Lung (tissue), 12 donors: Measurements from ENCODE around the gene SHISA7. TPM values are rescaled to one million over a fixed set of nuclear protein-coding genes. Genes with fewer than 3 reads are reported as not detected.

Experiments
- ATAC-seq: fragments of 200-7000 bp; cut with Tn5 transposase; one replicate; pipeline ENCODE4 v1.9.1; 2020; ENCODE audit warnings: moderate number of reproducible peaks; ENCODE audit not compliant: insufficient read depth, low FRiP score
- DNase-seq, 3 donors: peaks; one replicate each; pipeline ENCODE4 v3.0.0-alpha.2; 2013 to 2017
- H3K27ac ChIP-seq, 2 donors: one replicate each; pipeline ENCODE4 v1.5.1; 2013; ENCODE audit warnings: mild to moderate bottlenecking in 2 of 2, moderate library complexity in 2 of 2, control low read depth in 1 of 2, inconsistent platforms in 1 of 2, low read depth in 1 of 2, low read length in 1 of 2
- H3K27me3 ChIP-seq, 3 donors: one replicate each; pipeline ENCODE4 v1.5.1; 2013; ENCODE audit warnings: low read length in 2 of 3; ENCODE audit not compliant: control insufficient read depth in 3 of 3, insufficient read depth in 3 of 3
- H3K36me3 ChIP-seq, 4 donors: one replicate each; pipeline ENCODE4 v1.5.1; 2013; ENCODE audit warnings: low read length in 4 of 4, mild to moderate bottlenecking in 1 of 4, moderate library complexity in 1 of 4; ENCODE audit not compliant: control insufficient read depth in 4 of 4, insufficient read depth in 4 of 4
- H3K4me1 ChIP-seq, 5 donors: one replicate each; pipeline ENCODE4 v1.5.1; 2013; ENCODE audit warnings: low read length in 5 of 5, mild to moderate bottlenecking in 2 of 5, moderate library complexity in 1 of 5; ENCODE audit not compliant: control insufficient read depth in 5 of 5, insufficient read depth in 5 of 5
- H3K4me3 ChIP-seq: one replicate; pipeline ENCODE4 v1.5.1; 2013; ENCODE audit warnings: mild to moderate bottlenecking, control low read depth, moderate library complexity
- H3K9ac ChIP-seq, 2 donors: one replicate each; pipeline ENCODE4 v1.5.1; 2013; ENCODE audit warnings: low read length in 2 of 2, control low read depth in 1 of 2; ENCODE audit not compliant: insufficient read depth in 1 of 2
- H3K9me3 ChIP-seq, 4 donors: one replicate each; pipeline ENCODE4 v1.5.1; 2013; ENCODE audit warnings: low read length in 3 of 4, mild to moderate bottlenecking in 1 of 4, moderate library complexity in 1 of 4; ENCODE audit not compliant: control insufficient read depth in 4 of 4, insufficient read depth in 3 of 4
- CTCF ChIP-seq: IDR thresholded peaks from 2 replicates; pipeline ENCODE4 v1.5.1; 2012; ENCODE audit warnings: mild to moderate bottlenecking; ENCODE audit errors: control extremely low read depth, extremely low read depth
- WGBS, 2 donors: extraction: QIAGEN DNeasy Blood & Tissue Kit; methylation state at CpG; one replicate each; pipeline ENCODE4 v1.1.7; 2013; 5-methylcytosine and 5-hydroxymethylcytosine counted together
- polyA plus RNA-seq, 2 donors: library from polyadenylated mRNA; stranded (reverse); fragments of 200-250 nt; gene quantifications; one replicate each; pipeline ENCODE4 v1.2.1, GENCODE V29; 2013
- total RNA-seq, 2 donors: library from RNA; depleted of rRNA in 1 of 2; stranded (reverse); fragments of >200 nt in 1 of 2; gene quantifications; one replicate each; pipeline ENCODE4 v1.2.1, GENCODE V29; 2014 to 2021
- donor health status: control.
- donor health status: control.
- donor health status: Bipolar disorder and iron deficiency.
- donor health status: healthy.
- donor health status: DM: yes; HTN: yes; CAD: no.

Gene SHISA7
- total and polyA plus RNA-seq, 4 donors, result 0.03 to 0.14 TPM; not detected in 2

GRCh38 chr19:55379174-55379573 is 63.9 kb downstream of the SHISA7 start:
- H3K4me3 ChIP-seq, result no peak overlapping the region
- H3K27ac ChIP-seq, result no peak overlapping the region
- no peak for ATAC-seq
- H3K9ac ChIP-seq, result no peak overlapping the region
- 69 to 73% methylated on average over 11 of the region's 11 CpGs for WGBS, 2 donors
- DNase-seq, result no peak
- H3K27me3 ChIP-seq, result peaks cover 0 to 20% (median 2%) of the 10 kb centered on the region in 3 donors
- peaks cover 0 to 2% (median 0%) of the 10 kb centered on the region in 4 donors for H3K9me3 ChIP-seq
- peaks cover 0 to 16% (median 9%) of the 10 kb centered on the region in 5 donors for H3K4me1 ChIP-seq
- TF ChIP-seq CTCF, result no peak
- no peaks in the 10 kb centered on the region for H3K36me3 ChIP-seq

Other genes with a start within 250 kb of the SHISA7 start
Only the 30 nearest of the 31 such genes appear.
- gene TMEM86B, start 214.5 kb downstream of the SHISA7 start, total RNA-seq, result 1 to 10 TPM; 1.8 to 4.7 TPM
- gene TMEM86B, start 214.5 kb downstream of the SHISA7 start, polyA plus RNA-seq, result 1 to 10 TPM; 3.9 to 5.3 TPM
- 10 to 100 TPM; 37.3 to 86.3 TPM for gene PPP6R1, start 184.3 kb downstream of the SHISA7 start, total RNA-seq
- gene PPP6R1, start 184.3 kb downstream of the SHISA7 start, polyA plus RNA-seq, result 10 to 100 TPM; 37.8 to 58.4 TPM
- gene HSPBP1, start 163.2 kb downstream of the SHISA7 start, total RNA-seq, result 10 to 100 TPM; 19.3 to 53.1 TPM
- 10 to 100 TPM; 50.2 to 62.2 TPM for gene HSPBP1, start 163.2 kb downstream of the SHISA7 start, polyA plus RNA-seq
- gene BRSK1, start 159.3 kb downstream of the SHISA7 start, total RNA-seq, result 1 to 10 TPM; 2.1 to 6.4 TPM
- under 1 TPM; 0.53 to 0.94 TPM for gene BRSK1, start 159.3 kb downstream of the SHISA7 start, polyA plus RNA-seq
- gene TMEM150B, start 118.0 kb downstream of the SHISA7 start, total RNA-seq, result 10 to 100 TPM in 1 of 2 donors, 1 to 10 TPM in 1; 2.3 to 20.6 TPM
- 10 to 100 TPM; 13.4 to 23.0 TPM for gene TMEM150B, start 118.0 kb downstream of the SHISA7 start, polyA plus RNA-seq
- 10 to 100 TPM; 14.1 to 16.5 TPM for gene KMT5C, start 103.4 kb downstream of the SHISA7 start, total RNA-seq
- gene KMT5C, start 103.4 kb downstream of the SHISA7 start, polyA plus RNA-seq, result 10 to 100 TPM in 1 of 2 donors, 1 to 10 TPM in 1; 6.7 to 10.9 TPM
- 1 to 10 TPM in 1 of 2 donors, not detected in 1; 1.4 TPM for gene COX6B2, start 88.6 kb downstream of the SHISA7 start, total RNA-seq
- under 1 TPM; 0.16 to 0.50 TPM for gene COX6B2, start 88.6 kb downstream of the SHISA7 start, polyA plus RNA-seq
- gene GARIN5B, start 80.0 kb downstream of the SHISA7 start, total RNA-seq, result under 1 TPM in 1 of 2 donors, not detected in 1; 0.09 TPM
- not detected for gene GARIN5B, start 80.0 kb downstream of the SHISA7 start, polyA plus RNA-seq
- gene IL11, start 72.8 kb downstream of the SHISA7 start, total RNA-seq, result under 1 TPM in 1 of 2 donors, not detected in 1; 0.74 TPM
- under 1 TPM; 0.26 to 0.41 TPM for gene IL11, start 72.8 kb downstream of the SHISA7 start, polyA plus RNA-seq
- gene TMEM190, start 66.5 kb downstream of the SHISA7 start, total RNA-seq, result 100 to 1,000 TPM in 1 of 2 donors, 10 to 100 TPM in 1; 14.3 to 106 TPM
- gene TMEM190, start 66.5 kb downstream of the SHISA7 start, polyA plus RNA-seq, result 10 to 100 TPM; 56.2 to 68.8 TPM
- gene TMEM238, start 59.0 kb downstream of the SHISA7 start, total RNA-seq, result 10 to 100 TPM in 1 of 2 donors, under 1 TPM in 1; 0.43 to 31.0 TPM
- under 1 TPM; 0.76 to 0.89 TPM for gene TMEM238, start 59.0 kb downstream of the SHISA7 start, polyA plus RNA-seq
- gene RPL28, start 57.4 kb downstream of the SHISA7 start, total RNA-seq, result 1,000 to 10,000 TPM in 1 of 2 donors, 100 to 1,000 TPM in 1; 272 to 1,742 TPM
- gene RPL28, start 57.4 kb downstream of the SHISA7 start, polyA plus RNA-seq, result 1,000 to 10,000 TPM; 1,460 to 3,086 TPM
- gene UBE2S, start 35.5 kb downstream of the SHISA7 start, total RNA-seq, result 10 to 100 TPM; 22.8 to 25.6 TPM
- gene UBE2S, start 35.5 kb downstream of the SHISA7 start, polyA plus RNA-seq, result 10 to 100 TPM; 11.3 to 17.3 TPM
- 10 to 100 TPM; 34.9 to 63.2 TPM for gene ISOC2, start 18.3 kb upstream of the SHISA7 start, total RNA-seq
- 10 to 100 TPM; 68.6 to 85.0 TPM for gene ISOC2, start 18.3 kb upstream of the SHISA7 start, polyA plus RNA-seq
- not detected for gene C19orf85, start 21.5 kb upstream of the SHISA7 start, total RNA-seq
- not detected for gene C19orf85, start 21.5 kb upstream of the SHISA7 start, polyA plus RNA-seq
- gene ZNF628, start 33.3 kb upstream of the SHISA7 start, total RNA-seq, result 10 to 100 TPM in 1 of 2 donors, 1 to 10 TPM in 1; 2.0 to 12.3 TPM
- 1 to 10 TPM; 7.5 to 8.0 TPM for gene ZNF628, start 33.3 kb upstream of the SHISA7 start, polyA plus RNA-seq
- gene NAT14, start 41.9 kb upstream of the SHISA7 start, total RNA-seq, result 10 to 100 TPM; 17.7 to 43.9 TPM
- 10 to 100 TPM; 22.6 to 46.2 TPM for gene NAT14, start 41.9 kb upstream of the SHISA7 start, polyA plus RNA-seq
- 1 to 10 TPM; 6.8 to 8.4 TPM for gene SSC5D, start 45.1 kb upstream of the SHISA7 start, total RNA-seq
- 1 to 10 TPM in 1 of 2 donors, under 1 TPM in 1; 0.66 to 2.1 TPM for gene SSC5D, start 45.1 kb upstream of the SHISA7 start, polyA plus RNA-seq
- gene SBK2, start 93.8 kb upstream of the SHISA7 start, total RNA-seq, result under 1 TPM in 1 of 2 donors, not detected in 1; 0.31 TPM
- not detected for gene SBK2, start 93.8 kb upstream of the SHISA7 start, polyA plus RNA-seq
- gene SBK3, start 102.2 kb upstream of the SHISA7 start, total RNA-seq, result 1 to 10 TPM in 1 of 2 donors, not detected in 1; 1.2 TPM
- under 1 TPM in 1 of 2 donors, not detected in 1; 0.81 TPM for gene SBK3, start 102.2 kb upstream of the SHISA7 start, polyA plus RNA-seq
- 10 to 100 TPM in 1 of 2 donors, 1 to 10 TPM in 1; 4.3 to 20.8 TPM for gene ZNF579, start 137.5 kb upstream of the SHISA7 start, total RNA-seq
- gene ZNF579, start 137.5 kb upstream of the SHISA7 start, polyA plus RNA-seq, result 10 to 100 TPM in 1 of 2 donors, 1 to 10 TPM in 1; 6.5 to 13.6 TPM
- 10 to 100 TPM in 1 of 2 donors, 1 to 10 TPM in 1; 5.6 to 17.6 TPM for gene FIZ1, start 156.2 kb upstream of the SHISA7 start, total RNA-seq
- gene FIZ1, start 156.2 kb upstream of the SHISA7 start, polyA plus RNA-seq, result 10 to 100 TPM in 1 of 2 donors, 1 to 10 TPM in 1; 7.5 to 12.3 TPM
- gene ZNF524, start 157.0 kb upstream of the SHISA7 start, total RNA-seq, result 10 to 100 TPM; 12.6 to 26.3 TPM
- gene ZNF524, start 157.0 kb upstream of the SHISA7 start, polyA plus RNA-seq, result 10 to 100 TPM; 30.1 to 62.5 TPM
- 10 to 100 TPM in 1 of 2 donors, 1 to 10 TPM in 1; 5.1 to 19.3 TPM for gene ZNF865, start 162.3 kb upstream of the SHISA7 start, total RNA-seq
- gene ZNF865, start 162.3 kb upstream of the SHISA7 start, polyA plus RNA-seq, result 10 to 100 TPM in 1 of 2 donors, 1 to 10 TPM in 1; 8.4 to 11.7 TPM
- gene ZNF784, start 181.3 kb upstream of the SHISA7 start, total RNA-seq, result 1 to 10 TPM; 6.3 to 9.4 TPM
- gene ZNF784, start 181.3 kb upstream of the SHISA7 start, polyA plus RNA-seq, result 1 to 10 TPM; 6.5 to 7.2 TPM
- gene ZNF580, start 197.7 kb upstream of the SHISA7 start, total RNA-seq, result 10 to 100 TPM; 11.1 to 41.3 TPM
- gene ZNF580, start 197.7 kb upstream of the SHISA7 start, polyA plus RNA-seq, result 10 to 100 TPM; 22.3 to 39.3 TPM
- 10 to 100 TPM; 15.7 to 18.1 TPM for gene ZNF581, start 200.3 kb upstream of the SHISA7 start, total RNA-seq
- gene ZNF581, start 200.3 kb upstream of the SHISA7 start, polyA plus RNA-seq, result 10 to 100 TPM; 15.0 to 15.5 TPM
- gene CCDC106, start 204.9 kb upstream of the SHISA7 start, total RNA-seq, result 10 to 100 TPM; 11.9 to 16.8 TPM
- gene CCDC106, start 204.9 kb upstream of the SHISA7 start, polyA plus RNA-seq, result 10 to 100 TPM in 1 of 2 donors, 1 to 10 TPM in 1; 8.3 to 25.9 TPM
- gene U2AF2, start 211.7 kb upstream of the SHISA7 start, total RNA-seq, result 100 to 1,000 TPM; 109 to 181 TPM
- gene U2AF2, start 211.7 kb upstream of the SHISA7 start, polyA plus RNA-seq, result 100 to 1,000 TPM; 114 to 149 TPM
- 100 to 1,000 TPM in 1 of 2 donors, 10 to 100 TPM in 1; 84.8 to 140 TPM for gene EPN1, start 231.9 kb upstream of the SHISA7 start, total RNA-seq
- 100 to 1,000 TPM in 1 of 2 donors, 10 to 100 TPM in 1; 92.0 to 107 TPM for gene EPN1, start 231.9 kb upstream of the SHISA7 start, polyA plus RNA-seq